CD1c-positive myeloid dendritic cell (primary cell): Measurements from ENCODE around the gene CIAO3.
"Not testable (repeated sequence)": the region's sequence is repeated elsewhere in the genome, so short reads cannot be mapped to it uniquely, and the experiment has no call there.

Experiments used
- DNase-seq: peaks from one replicate; pipeline ENCODE4 v3.0.0-alpha.2; 2016; ENCODE audit errors: extremely low spot score

The CIAO3 gene

DNA sequence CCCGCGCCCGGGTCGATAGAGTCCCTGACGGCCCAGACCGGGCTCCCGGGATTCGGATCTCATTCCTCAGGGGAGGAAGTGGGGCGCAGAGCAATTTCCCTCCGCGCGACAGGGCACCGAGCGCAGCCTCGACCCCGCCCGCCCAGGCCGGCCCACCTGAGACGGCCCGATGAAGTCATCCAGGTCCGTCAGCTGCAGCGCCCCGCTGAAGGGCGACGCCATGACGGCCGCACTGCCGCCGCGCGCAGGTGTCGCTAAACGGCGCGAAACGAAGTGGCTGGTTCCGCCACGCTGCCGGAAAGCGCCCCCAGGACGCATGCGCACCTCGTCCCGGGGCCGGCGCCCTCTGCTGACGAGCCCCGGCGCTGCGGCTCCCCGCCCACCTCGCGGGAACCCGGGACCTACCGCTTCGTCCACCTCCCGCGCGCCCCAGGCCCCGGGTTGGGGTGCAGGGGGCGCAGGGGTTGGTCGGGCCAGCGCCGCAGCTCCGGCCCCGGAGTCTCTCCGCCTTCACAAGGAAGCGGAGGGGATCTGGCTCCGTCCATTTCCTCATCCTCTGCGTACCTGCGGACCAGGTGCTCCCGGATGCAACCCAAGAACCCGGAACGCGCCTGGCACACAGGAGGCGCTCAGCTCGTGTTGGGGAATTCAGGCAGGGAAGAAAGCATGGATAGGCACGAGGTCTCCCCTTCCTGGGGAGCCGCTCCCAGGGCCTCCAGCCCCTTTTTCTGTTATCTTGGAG lies at the start of gene CIAO3:
Gene CIAO3 (minus strand): TSS at position 234 of the 742 bp plus-strand sequence. CDS start 12 bp downstream, at position 222.
- peak; percentile 96 for DNase-seq

GRCh38 chr16:790086-790485 lies 49.3 kb upstream of the CIAO3 start:
- no peak for DNase-seq

- DNase-seq, result no peak
Measured at GRCh38 chr16:789191-789850, 48.5 kb upstream of the CIAO3 start.

DNA sequence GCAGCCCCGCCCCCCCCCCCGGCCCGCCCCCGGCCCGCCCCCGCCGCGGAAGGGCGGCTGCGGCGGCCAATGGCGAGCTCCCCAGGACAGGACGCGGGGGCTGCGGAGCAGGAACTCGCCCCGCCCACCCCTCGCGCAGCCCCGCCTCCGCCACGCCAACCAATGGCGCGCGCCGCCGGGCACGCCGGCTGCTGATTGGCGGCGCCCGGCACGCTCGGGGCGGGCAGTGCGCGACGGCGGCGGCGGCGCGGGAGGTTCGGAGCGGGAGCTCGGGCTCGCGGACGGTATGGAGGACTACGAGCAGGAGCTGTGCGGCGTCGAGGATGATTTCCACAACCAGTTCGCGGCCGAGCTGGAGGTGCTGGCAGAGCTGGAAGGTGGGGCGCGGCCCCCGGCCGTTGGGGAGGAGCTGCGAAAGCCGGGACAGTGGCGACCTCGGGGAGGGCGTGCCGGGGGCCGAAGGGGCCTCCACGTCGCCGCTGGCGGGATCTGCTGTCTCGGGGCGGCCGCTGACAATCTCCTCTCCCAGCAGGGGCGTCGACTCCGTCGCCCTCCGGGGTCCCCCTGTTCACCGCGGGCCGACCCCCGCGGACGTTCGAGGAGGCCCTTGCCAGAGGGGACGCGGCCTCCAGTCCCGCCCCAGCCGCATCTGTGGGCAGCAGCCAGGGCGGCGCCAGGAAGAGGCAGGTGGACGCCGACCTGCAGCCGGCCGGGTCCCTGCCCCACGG lies 47.8 kb upstream of the CIAO3 start, which contains the start of gene CHTF18:
Gene CHTF18 (plus strand): TSS at position 222 of the 728 bp plus-strand sequence. CDS start 65 bp downstream, at position 287.
- DNase-seq, result peak; percentile 97

- DNase-seq, result no peak
Measured at GRCh38 chr16:787978-788398, 47.2 kb upstream of the CIAO3 start, which contains the start of gene RPUSD1. RPUSD1 (minus strand) TSS chr16:788381; CDS start chr16:787737, 644 bp downstream.

DNA sequence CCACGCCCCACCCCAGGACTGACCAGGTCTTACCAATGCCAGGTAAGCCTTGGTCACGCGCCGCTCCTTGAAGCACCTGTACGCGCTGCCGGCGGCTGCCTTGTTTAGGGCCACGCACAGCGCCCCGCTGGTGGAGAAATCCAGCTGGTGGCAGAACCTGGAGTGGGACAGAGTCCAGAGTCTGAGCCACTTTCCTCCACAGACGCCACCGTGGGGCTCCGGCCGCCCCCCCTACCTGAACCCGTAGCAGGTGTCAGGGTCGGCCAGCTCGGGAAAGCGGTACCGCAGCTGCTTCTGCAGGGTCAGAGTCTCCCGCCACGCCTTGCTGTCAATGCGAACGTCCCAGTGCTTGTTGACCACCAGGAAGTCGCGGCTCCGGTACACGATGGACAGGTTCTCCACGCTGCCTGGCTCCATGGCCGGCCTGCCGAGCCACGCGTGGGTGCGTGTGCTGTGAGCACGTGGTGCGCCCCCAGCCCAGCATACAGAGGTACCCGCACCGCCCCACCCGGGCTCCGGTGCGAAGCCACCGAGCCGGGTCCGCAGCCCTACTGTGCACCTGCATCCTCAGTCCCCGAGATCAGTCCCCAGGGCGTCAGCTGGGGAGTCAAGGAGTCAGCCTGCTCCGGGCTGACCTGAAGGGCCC lies 46.6 kb upstream of the CIAO3 start:
- DNase-seq, result no peak

GRCh38 chr16:785563-786535 lies 45.1 kb upstream of the CIAO3 start:
- peak; percentile 75 for DNase-seq

DNA sequence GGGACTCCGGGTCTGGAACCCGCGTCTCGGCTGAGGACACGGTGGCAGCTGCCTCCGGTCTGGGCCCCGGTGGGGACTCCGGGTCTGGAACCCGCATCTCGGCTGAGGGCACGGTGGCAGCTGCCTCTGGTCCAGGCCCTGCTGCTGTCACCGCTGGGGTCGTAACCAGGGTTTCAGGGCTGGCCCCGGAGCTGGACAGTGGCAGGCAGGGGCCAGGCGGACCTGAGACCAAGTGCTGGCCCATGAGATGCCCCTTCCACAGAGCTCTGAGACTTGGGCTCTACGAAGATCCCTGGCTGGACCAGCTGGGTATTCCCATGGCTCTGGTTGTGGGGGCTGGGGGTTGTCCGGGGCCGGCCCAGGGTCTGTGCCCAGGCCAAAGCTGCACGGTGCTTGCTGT lies 43.6 kb upstream of the CIAO3 start:
- no peak for DNase-seq

GRCh38 chr16:783404-784161 lies 42.8 kb upstream of the CIAO3 start:
- DNase-seq, result no peak

- no peak for DNase-seq
Measured at GRCh38 chr16:782766-783403, 42.1 kb upstream of the CIAO3 start.

DNA sequence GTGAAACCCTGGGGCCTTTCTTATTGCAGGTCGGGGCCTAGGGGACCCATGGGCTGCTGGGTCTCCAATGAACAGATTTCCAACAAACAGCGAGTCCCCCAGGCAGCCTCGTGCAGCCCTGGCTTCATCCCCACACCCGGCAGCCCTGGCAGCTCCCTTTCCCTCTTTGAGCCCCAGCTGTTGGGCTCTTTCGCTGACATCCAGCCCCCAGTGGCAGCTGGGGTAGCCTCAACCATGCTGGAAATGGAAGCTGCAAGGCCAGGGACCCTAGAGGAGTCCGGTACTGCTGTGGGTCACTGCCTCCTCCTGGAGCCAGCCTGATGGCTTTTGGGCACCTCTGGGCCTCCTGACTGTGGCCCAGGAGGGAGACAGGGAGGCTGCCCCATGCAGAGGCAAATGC lies 41.5 kb upstream of the CIAO3 start:
- DNase-seq, result no peak

DNA sequence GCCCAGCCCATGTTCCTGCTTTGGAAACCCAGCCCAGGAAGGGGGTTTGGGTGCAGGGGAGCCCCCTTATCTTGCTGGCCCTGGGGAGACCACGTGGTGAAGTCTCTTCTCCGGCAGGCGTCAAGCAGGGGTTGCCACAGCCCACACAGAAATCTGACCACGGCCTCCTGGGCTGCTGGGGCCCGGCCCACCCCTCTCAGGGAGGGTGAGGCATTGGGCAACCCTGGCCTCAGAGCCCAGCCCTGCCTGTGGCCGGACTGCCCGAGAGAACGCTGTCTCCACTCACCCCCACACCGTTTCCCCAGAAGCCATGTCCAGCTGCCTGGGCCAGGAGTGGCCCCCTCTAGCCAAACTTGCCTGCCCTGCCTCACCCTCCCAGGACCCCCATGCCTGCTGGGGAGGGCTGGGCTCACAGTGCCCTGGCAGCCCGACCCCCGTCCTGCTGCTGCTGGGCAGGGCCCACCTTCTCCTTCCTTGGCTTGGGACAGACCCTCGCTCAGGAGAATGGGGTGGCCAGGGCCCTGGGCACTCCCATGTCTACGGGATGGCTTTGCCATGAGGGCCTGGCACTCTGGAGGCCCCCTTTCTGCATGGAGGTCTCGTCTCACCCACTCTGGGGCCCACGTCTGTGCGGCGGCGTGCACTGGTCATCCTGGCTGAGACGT lies 40.7 kb upstream of the CIAO3 start:
- DNase-seq, result no peak

- no peak for DNase-seq
Measured at GRCh38 chr16:780296-780695, 39.5 kb upstream of the CIAO3 start.

DNA sequence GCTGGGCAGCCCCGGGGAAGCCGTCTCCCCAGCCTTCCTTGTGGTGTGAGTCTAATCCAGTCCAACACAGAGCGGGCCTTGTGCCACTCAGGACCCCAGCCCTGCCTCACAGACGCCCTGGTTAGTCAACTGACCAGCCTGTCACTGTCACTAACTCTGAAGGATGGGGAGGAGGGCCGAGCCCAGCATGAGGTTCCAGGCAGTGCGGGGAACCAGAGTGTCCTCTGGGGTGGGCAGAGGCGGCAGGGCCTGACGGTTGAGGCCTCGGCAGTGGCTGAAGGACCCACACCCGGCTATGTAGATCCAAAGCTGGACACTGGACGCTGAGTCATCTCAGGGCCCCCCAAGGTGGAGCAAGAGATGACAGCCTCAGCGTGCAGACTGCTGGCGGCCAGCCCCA lies 38.8 kb upstream of the CIAO3 start:
- no peak for DNase-seq

- DNase-seq, result no peak
Measured at GRCh38 chr16:778909-779527, 38.2 kb upstream of the CIAO3 start.

GRCh38 chr16:778447-778846 lies 37.6 kb upstream of the CIAO3 start:
- DNase-seq, result no peak

DNA sequence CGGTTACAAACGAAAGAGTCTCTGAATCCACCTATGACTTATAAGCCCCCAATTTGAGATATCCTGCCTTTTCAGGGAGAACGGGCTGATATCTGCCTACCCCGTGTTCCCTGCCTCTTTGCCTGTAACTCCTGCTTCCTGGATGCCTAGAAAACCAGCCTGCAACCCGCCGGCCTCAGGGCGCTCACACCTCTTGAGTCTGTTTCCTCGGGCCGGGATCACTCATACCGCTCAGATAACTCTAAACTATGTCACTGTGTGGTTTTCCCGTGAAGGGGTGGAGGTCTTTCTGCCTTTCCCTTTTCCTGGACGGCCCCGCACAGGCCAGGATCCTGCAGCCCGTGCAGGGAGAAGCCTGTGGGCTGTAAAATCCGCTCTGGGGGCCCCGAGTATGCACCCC lies 37.0 kb upstream of the CIAO3 start:
- DNase-seq, result no peak

DNA sequence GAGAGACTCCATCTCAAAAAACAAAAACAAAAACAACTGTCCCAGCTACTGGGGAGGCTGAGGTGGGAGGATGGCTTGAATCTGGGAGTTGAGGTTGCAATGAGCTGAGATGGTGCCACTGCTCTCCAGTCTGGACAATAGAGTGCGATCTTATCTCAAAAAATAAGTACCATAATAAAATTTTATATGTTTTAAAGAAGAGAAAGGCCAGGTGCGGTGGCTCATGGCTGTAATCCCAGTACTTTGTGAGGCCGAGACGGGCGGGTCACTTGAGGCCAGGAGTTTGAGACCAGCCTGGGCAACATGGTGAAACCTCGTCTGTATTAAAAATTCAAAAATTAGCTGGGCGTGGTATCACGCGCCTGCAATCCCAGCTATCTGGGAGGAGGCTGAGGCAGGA lies 36.0 kb upstream of the CIAO3 start:
- no peak for DNase-seq

DNA sequence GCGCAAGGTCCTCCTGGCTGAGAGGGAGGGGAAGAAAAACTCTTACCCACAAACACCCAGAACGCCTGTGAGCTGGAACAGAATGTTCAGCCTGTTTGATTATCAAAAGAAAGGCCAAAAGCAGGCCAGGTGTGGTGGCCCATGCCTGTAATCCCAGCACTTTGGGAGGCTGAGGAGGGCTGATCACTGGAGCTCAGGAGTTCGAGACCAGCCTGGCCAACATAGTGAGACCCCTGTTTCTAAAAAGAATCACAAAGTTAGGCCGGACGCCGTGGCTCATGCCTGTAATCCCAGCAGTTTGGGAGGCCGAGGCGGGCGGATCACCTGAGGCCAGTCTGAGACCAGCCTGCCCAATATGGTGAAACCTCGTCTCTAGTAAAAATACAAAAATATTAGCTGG lies 35.5 kb upstream of the CIAO3 start:
- DNase-seq, result not testable (repeated sequence)
